Activated T-helper 9 cell treated with anti-CD3 and anti-CD28 coated beads, Interleukin-2, amount 50 U/mL, for 16 hours (primary cell): ENCODE measurements around the gene VPS35L.

ENCODE experiments used
- DNase-seq: peaks from one replicate; pipeline ENCODE4 v3.0.0-alpha.2; 2020; ENCODE audit warnings: low read depth

The VPS35L gene

DNA sequence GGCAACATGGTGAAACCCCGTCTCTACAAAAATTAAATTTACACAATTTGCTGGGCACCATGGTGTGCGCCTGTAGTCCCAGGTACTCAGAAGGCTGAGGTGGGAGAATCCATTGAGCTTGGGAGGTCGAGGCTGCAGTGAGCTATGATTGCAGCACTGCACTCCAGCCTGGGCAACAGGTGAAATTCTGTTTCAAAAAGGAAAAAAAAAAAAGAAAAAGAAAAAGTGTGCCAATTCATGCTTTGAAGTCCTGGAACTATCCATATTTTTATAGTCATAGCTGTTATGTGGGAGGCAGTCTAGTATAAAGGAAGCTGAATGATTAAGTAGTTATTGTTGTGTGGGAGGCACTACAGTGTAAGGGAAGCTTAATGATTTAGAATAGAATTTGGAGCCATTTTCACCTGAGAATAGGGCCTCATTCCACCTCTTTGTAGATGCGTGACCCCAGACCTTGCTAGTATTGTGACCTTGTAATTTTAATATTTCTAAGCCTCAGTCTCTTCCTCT, 194.1 kb downstream of the VPS35L start:
- DNase-seq = no peak
